ENCODE data around the gene HRH2.

DNA sequence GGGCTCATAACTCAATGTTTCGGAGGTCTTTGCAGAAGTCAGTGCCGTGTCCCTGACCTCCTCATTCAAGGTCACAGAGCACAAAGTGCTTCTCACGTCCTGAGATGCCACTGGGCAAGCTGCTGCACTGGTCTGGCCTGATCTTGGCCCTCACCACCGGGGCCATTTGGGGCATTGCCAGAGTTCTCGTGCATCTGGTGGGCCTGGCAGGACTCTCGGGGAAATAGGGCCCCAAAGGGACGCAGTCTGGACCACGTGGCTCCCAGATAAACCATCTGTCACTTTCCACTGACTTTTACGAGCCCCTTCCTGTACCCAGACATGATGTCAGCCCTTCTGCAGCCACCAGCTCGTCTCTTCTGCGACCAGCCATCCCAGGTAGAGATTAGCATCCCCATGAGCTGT, 54.8 kb downstream of the HRH2 start:
- TF ChIP-seq, protein P1, sequence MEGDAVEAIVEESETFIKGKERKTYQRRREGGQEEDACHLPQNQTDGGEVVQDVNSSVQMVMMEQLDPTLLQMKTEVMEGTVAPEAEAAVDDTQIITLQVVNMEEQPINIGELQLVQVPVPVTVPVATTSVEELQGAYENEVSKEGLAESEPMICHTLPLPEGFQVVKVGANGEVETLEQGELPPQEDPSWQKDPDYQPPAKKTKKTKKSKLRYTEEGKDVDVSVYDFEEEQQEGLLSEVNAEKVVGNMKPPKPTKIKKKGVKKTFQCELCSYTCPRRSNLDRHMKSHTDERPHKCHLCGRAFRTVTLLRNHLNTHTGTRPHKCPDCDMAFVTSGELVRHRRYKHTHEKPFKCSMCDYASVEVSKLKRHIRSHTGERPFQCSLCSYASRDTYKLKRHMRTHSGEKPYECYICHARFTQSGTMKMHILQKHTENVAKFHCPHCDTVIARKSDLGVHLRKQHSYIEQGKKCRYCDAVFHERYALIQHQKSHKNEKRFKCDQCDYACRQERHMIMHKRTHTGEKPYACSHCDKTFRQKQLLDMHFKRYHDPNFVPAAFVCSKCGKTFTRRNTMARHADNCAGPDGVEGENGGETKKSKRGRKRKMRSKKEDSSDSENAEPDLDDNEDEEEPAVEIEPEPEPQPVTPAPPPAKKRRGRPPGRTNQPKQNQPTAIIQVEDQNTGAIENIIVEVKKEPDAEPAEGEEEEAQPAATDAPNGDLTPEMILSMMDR (IDR thresholded peaks at IDR 0.05), result no peak
- no peak for TF ChIP-seq POLR2A (IDR thresholded peaks at IDR 0.05)
